ENCODE data around the gene TBC1D23.

Gene TBC1D23

DNA sequence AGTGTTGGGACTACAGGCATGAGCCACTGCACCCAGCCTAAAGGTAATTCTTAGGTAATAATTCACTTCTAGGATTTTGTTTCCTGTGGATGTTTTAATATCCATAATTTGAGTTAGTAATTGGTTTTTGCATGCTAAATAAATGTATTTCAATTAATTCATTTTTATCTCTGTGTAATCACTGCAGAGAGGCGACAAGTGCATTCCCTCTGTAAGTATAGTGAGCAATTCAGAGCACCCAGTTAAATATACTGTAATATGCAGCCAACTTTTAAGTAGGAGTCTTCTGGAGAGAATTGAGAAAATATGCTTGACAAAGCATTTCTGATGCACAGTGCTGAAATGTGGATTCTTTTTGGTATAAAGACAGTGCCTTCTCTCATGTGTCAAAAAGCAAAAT lies 5.7 kb downstream of the TBC1D23 start:
- CTCF ChIA-PET: no interaction called here
- no peak overlapping the region for H3K4me3 ChIP-seq (ENCODE audit: low read depth, low read length)
- H3K36me3 ChIP-seq (ENCODE audit: control insufficient read depth in 2 of 2, insufficient read depth in 1 of 2, low read length in 2 of 2): no peaks in the 10 kb centered on the region
- H3K9me3 ChIP-seq (ENCODE audit: control insufficient read depth, insufficient read depth, low read depth, low read length): no peaks in the 10 kb centered on the region
- POLR2A ChIA-PET: no interaction called here
- peaks cover 15% of the 10 kb centered on the region; the same call in 1 of the 2 replicates for H3K4me1 ChIP-seq (ENCODE audit: control insufficient read depth, insufficient read depth, low read length)
- H3K27ac ChIP-seq (ENCODE audit: extremely low read depth, low read depth, low read length): no peak overlapping the region
- TF ChIP-seq ZNF768 (tag by site-specific recombination; IDR thresholded peaks at IDR 0.05): no peak
- TF ChIP-seq ZBTB1 (tag by site-specific recombination; IDR thresholded peaks at IDR 0.05): no peak
- TF ChIP-seq ZSCAN30 (tag by site-specific recombination; IDR thresholded peaks at IDR 0.05): peak; percentile 56; the same call in 1 of the 2 replicates
- peak; percentile 56 for TF ChIP-seq SCRT2 (tag by site-specific recombination; IDR thresholded peaks at IDR 0.05)

DNA sequence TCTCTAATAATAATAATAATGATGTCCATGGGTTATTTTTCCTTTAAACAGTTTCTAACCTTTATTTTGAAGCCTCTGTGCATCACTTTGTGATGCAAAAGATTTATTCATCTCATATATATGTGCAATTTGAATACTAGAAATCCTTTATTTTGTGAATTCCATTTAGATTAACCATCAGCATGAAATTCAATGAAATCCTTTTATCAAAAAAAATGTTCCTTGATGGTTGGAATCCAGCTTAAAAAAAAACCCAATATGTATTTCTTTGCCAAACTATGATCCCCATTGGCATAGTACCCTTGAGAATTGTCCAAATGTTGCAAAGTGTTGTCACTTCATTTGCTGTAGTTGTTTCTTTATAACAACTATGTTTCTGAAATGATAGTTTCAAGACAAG lies 7.4 kb downstream of the TBC1D23 start:
- no peaks in the 10 kb centered on the region for H3K9me3 ChIP-seq (ENCODE audit: control insufficient read depth, insufficient read depth, low read depth, low read length)
- ChIA-PET POLR2A (no interaction called here), CTCF (no interaction called here)
- no peak overlapping the region for H3K27ac ChIP-seq (ENCODE audit: extremely low read depth, low read depth, low read length)
- TF ChIP-seq, protein P1, sequence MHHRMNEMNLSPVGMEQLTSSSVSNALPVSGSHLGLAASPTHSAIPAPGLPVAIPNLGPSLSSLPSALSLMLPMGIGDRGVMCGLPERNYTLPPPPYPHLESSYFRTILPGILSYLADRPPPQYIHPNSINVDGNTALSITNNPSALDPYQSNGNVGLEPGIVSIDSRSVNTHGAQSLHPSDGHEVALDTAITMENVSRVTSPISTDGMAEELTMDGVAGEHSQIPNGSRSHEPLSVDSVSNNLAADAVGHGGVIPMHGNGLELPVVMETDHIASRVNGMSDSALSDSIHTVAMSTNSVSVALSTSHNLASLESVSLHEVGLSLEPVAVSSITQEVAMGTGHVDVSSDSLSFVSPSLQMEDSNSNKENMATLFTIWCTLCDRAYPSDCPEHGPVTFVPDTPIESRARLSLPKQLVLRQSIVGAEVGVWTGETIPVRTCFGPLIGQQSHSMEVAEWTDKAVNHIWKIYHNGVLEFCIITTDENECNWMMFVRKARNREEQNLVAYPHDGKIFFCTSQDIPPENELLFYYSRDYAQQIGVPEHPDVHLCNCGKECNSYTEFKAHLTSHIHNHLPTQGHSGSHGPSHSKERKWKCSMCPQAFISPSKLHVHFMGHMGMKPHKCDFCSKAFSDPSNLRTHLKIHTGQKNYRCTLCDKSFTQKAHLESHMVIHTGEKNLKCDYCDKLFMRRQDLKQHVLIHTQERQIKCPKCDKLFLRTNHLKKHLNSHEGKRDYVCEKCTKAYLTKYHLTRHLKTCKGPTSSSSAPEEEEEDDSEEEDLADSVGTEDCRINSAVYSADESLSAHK (tag by site-specific recombination; IDR thresholded peaks at IDR 0.05): peak; percentile 72
- TF ChIP-seq ZNF174 (tag by site-specific recombination; IDR thresholded peaks at IDR 0.05): no peak
- H3K36me3 ChIP-seq (ENCODE audit: control insufficient read depth in 2 of 2, insufficient read depth in 1 of 2, low read length in 2 of 2): no peaks in the 10 kb centered on the region
- peaks cover 16% of the 10 kb centered on the region; the same call in 1 of the 2 replicates for H3K4me1 ChIP-seq (ENCODE audit: control insufficient read depth, insufficient read depth, low read length)
- H3K4me3 ChIP-seq (ENCODE audit: low read depth, low read length): no peak overlapping the region

DNA sequence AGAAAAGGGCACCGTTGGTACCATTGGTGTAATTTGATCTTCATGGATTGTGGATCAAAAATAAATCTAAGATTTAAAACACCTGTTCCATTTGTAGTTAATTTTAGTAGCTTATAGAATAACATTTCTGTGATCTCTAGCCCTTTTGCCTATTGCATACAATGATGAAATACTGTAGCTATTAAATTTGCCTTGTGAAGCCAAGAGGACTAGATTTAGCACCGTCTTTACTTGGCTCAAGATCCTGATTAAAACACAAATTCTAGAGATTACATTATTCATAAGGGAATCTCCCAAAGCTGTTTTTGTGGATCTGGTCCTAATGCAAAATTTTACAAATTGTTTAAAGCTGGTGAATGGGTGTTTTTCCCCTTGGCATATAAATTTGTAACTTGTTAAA lies 8.2 kb downstream of the TBC1D23 start:
- ChIA-PET POLR2A (interaction anchor here (0.9 kb wide), 1 partner anchor 8 kb away, joined by 3 read pairs; the partner anchor contains the start of gene TBC1D23), CTCF (interaction anchor here (0.5 kb wide), 1 partner anchor 548 kb away, joined by 4 read pairs; no protein-coding TSS in a partner anchor)
- Histone ChIP-seq H3K4me1 (ENCODE audit: control insufficient read depth, insufficient read depth, low read length) (peaks cover 13% of the 10 kb centered on the region; the same call in 1 of the 2 replicates), H3K4me3 (ENCODE audit: low read depth, low read length) (no peak overlapping the region), H3K9me3 (ENCODE audit: control insufficient read depth, insufficient read depth, low read depth, low read length) (no peaks in the 10 kb centered on the region), H3K36me3 (ENCODE audit: control insufficient read depth in 2 of 2, insufficient read depth in 1 of 2, low read length in 2 of 2) (no peaks in the 10 kb centered on the region), H3K27ac (ENCODE audit: extremely low read depth, low read depth, low read length) (no peak overlapping the region)
- TF ChIP-seq ZNF600 (tag by site-specific recombination; IDR thresholded peaks at IDR 0.05) (no peak), KLF7 (tag by site-specific recombination; IDR thresholded peaks at IDR 0.05; ENCODE audit: borderline replicate concordance) (no peak), ZNF23 (tag by site-specific recombination; IDR thresholded peaks at IDR 0.05; ENCODE audit: borderline replicate concordance) (no peak), ZNF571 (tag by site-specific recombination; IDR thresholded peaks at IDR 0.05) (no peak), ZNF394 (tag by site-specific recombination; IDR thresholded peaks at IDR 0.05; ENCODE audit: borderline replicate concordance) (no peak), ZNF155 (tag by site-specific recombination; IDR thresholded peaks at IDR 0.05) (no peak), ZNF223 (tag by site-specific recombination; IDR thresholded peaks at IDR 0.05) (no peak), ZEB2 (tag by site-specific recombination; IDR thresholded peaks at IDR 0.05) (no peak), ZNF169 (tag by site-specific recombination; IDR thresholded peaks at IDR 0.05) (no peak), ZNF660 (tag by site-specific recombination; IDR thresholded peaks at IDR 0.05) (no peak)
- TF ChIP-seq, protein P2, sequence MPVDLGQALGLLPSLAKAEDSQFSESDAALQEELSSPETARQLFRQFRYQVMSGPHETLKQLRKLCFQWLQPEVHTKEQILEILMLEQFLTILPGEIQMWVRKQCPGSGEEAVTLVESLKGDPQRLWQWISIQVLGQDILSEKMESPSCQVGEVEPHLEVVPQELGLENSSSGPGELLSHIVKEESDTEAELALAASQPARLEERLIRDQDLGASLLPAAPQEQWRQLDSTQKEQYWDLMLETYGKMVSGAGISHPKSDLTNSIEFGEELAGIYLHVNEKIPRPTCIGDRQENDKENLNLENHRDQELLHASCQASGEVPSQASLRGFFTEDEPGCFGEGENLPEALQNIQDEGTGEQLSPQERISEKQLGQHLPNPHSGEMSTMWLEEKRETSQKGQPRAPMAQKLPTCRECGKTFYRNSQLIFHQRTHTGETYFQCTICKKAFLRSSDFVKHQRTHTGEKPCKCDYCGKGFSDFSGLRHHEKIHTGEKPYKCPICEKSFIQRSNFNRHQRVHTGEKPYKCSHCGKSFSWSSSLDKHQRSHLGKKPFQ (tag by site-specific recombination; IDR thresholded peaks at IDR 0.05): no peak
